Measurements from ENCODE around the gene BACE2.
A peak's percentile ranks its signal among the peaks of the same experiment; 100 is the strongest.

BACE2 gene

DNA sequence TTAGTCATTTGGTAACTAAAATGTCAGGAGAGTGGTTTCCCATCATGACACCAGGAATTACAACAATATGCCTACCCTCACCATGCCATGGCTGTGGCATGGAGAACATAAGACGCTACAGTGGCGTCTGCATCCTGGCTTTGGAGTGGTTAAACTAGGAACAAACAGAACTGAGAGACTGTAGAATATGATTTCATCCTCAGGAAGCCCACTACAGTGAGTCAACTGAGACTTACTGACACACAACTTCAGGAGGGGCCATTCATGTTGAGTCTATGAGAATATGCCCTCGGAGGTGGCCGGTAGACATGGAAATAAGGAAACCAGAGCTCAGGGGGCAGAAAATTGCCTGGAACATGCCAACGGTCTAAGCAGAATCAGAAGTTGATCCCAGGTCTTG lies 5.9 kb upstream of the BACE2 start:
- no peaks in the 10 kb centered on the region for H3K4me1 Mint-ChIP-seq (ENCODE audit: low read depth)
- H3K4me3 Mint-ChIP-seq = no peak overlapping the region
- peaks cover 2% of the 10 kb centered on the region for H3K36me3 Mint-ChIP-seq (ENCODE audit: low read depth)
- no peak overlapping the region for H3K27ac Mint-ChIP-seq
- peaks cover 36% of the 10 kb centered on the region for H3K27me3 Mint-ChIP-seq (ENCODE audit: low read depth)
- H3K9me3 Mint-ChIP-seq = peaks cover 7% of the 10 kb centered on the region

DNA sequence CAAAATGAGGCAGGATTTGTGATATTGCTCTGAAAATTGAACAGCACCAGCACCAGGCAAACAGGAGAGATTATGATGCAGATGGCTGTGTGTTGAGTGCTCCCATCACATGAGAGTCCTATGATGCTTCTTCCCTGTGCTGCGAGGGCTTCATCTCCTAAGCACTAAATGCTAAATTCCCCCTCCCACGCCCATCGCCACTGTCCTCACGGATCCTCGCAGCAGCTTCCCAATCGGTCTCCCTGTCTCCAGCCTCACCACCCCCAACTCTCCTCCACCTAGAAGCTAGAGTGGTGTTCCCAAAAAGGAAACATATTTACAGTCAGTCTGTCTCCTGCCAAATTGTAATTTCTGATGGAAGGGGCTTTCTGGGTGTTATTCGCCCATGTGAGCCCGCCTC lies 4.9 kb upstream of the BACE2 start:
- peaks cover 7% of the 10 kb centered on the region for H3K9me3 Mint-ChIP-seq
- no peak overlapping the region for H3K27ac Mint-ChIP-seq
- peaks cover 2% of the 10 kb centered on the region for H3K36me3 Mint-ChIP-seq (ENCODE audit: low read depth)
- H3K4me3 Mint-ChIP-seq = no peak overlapping the region
- H3K27me3 Mint-ChIP-seq (ENCODE audit: low read depth) = peaks cover 37% of the 10 kb centered on the region
- no peaks in the 10 kb centered on the region for H3K4me1 Mint-ChIP-seq (ENCODE audit: low read depth)

DNA sequence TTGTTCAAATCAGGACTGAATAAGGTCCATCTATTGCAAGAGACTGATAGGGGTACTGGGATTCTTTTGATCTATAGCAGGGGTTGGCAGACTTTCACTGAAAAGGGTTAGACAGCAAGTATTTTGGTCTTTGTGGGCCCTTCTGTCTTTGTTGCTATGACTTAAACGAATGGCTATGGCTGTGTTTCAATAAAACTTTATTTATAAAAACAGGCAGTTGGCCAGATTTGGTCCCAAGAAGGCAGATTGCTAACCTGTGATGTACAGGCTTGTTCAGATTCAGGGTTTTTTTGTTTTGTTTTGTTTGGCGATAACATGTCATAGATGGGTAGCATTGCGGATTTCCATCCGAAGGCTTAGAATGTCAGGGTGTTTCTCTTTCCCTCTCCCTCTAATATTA lies 3.9 kb upstream of the BACE2 start:
- Mint-ChIP-seq H3K4me3 (no peak overlapping the region), H3K9me3 (no peaks in the 10 kb centered on the region), H3K27ac (no peak overlapping the region), H3K4me1 (ENCODE audit: low read depth) (peaks cover under 1% of the 10 kb centered on the region), H3K27me3 (ENCODE audit: low read depth) (peaks cover 39% of the 10 kb centered on the region), H3K36me3 (ENCODE audit: low read depth) (peaks cover 2% of the 10 kb centered on the region)

DNA sequence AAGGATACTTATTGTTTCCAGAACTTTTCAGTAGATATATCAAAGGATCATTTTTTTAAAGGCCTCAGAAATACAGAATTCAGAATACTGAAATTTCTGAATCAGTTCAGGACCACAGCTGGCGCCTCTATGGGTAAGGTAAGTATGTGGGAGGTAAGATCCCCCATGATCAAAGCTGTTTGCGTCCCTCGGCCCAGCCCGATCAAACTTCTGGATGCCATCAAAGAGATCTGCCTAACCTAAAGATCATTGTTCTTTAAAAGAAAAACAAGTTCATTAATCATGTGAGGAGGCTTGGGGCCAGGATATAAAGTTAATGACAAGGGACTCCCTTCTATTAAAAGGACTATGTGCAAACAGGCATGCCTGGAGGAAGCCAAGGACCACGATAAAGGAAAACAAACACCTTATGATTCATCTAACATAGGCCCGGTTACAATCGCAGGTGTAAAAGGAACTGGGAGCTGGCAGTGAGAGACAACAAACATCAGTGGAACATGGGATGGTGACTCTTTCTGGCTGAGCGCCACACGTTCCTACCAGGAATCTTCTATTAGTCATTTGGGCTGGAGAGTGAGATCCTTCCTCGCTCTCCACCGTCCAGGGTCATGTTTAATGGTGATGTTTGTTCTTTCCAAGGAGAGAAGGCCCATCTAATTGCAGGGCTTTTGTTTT lies 2.8 kb upstream of the BACE2 start:
- Mint-ChIP-seq H3K9me3 (no peaks in the 10 kb centered on the region), H3K27me3 (ENCODE audit: low read depth) (peaks cover 50% of the 10 kb centered on the region), H3K27ac (no peak overlapping the region), H3K36me3 (ENCODE audit: low read depth) (peaks cover 2% of the 10 kb centered on the region), H3K4me1 (ENCODE audit: low read depth) (peaks cover 4% of the 10 kb centered on the region), H3K4me3 (no peak overlapping the region)

DNA sequence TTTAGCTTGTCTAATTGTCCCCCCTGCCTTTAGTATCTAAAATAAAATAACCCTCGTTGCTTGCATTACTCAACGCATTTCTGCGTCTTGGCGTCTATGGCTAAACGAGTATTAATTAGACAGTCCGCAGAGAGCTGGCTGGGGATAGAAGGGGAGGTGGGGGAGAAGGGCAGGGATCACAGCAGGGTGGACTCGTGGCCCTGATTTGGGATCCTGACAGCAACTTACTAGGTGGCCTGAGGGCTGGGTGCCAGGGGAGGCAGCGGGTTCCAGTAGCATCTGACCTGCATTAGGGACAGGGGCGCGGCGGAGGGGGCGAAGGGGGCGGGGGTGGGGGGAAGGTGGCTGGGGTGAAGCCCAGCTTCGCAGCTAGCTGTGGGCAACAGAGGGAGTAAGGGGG lies 1.1 kb upstream of the BACE2 start:
- Mint-ChIP-seq H3K36me3 (ENCODE audit: low read depth) (peaks cover 2% of the 10 kb centered on the region), H3K4me3 (peak overlapping the region; percentile 65), H3K27ac (no peak overlapping the region), H3K27me3 (ENCODE audit: low read depth) (peaks cover 64% of the 10 kb centered on the region), H3K4me1 (ENCODE audit: low read depth) (peaks cover 4% of the 10 kb centered on the region), H3K9me3 (no peaks in the 10 kb centered on the region)

DNA sequence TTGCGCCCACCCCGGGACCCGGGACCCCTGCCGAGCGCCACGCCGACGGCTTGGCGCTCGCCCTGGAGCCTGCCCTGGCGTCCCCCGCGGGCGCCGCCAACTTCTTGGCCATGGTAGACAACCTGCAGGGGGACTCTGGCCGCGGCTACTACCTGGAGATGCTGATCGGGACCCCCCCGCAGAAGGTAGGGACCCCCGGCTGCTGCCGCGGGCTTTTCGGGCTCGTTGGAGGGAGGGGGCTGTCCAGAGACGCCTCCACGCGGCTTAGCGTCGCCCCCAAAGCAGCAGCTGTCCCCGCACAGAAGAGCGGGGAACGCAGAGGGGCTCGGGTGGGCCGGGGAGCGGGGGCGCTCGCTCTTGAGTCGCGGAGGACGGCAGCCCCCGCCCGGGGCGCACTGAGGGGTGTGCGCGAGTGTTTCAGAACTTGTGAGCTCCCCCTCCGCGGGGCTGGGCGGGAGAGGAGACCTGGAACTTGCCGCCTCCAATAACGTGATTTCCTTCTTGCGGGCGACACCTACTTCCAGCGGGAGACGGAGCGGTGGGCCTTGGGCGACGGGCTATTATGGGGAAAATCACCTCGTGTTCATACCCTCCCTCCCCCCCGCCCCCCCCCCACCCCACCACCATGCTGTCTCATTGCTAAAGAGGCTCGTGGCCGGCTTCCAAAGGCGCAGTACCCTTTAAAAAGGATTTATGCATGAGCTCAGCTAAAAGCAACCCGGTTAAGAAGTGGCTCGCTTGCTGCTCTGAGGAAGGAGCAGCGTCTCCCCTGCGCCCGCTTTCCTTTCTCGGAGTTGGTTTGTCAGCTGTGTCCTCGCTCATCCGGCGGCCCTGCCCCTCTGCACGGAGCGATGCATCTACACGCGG lies 664 bp downstream of the BACE2 start:
- peaks cover 4% of the 10 kb centered on the region for H3K4me1 Mint-ChIP-seq (ENCODE audit: low read depth)
- peaks cover 2% of the 10 kb centered on the region for H3K36me3 Mint-ChIP-seq (ENCODE audit: low read depth)
- H3K9me3 Mint-ChIP-seq = no peaks in the 10 kb centered on the region
- H3K27ac Mint-ChIP-seq = no peak overlapping the region
- peak overlapping the region; percentile 70 for H3K4me3 Mint-ChIP-seq
- peaks cover 69% of the 10 kb centered on the region for H3K27me3 Mint-ChIP-seq (ENCODE audit: low read depth)

DNA sequence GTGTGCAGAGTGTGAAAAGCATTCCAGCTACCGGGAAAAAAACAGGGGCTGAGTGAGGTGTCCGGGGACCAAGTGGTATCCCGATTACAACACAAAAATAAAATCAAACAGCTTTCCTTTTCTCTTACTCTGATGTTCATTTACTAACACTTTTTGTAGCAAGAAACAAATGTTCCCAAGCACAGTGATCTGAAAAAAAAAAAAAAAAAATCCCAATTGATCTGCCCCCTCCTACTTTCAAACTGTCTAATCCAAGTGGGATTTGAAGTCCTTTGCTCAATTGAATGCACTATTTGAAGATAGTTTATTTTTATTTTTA lies 1.3 kb downstream of the BACE2 start:
- peaks cover 66% of the 10 kb centered on the region for H3K27me3 Mint-ChIP-seq (ENCODE audit: low read depth)
- no peaks in the 10 kb centered on the region for H3K9me3 Mint-ChIP-seq
- H3K4me3 Mint-ChIP-seq = peak overlapping the region; percentile 70
- no peak overlapping the region for H3K27ac Mint-ChIP-seq
- peaks cover 2% of the 10 kb centered on the region for H3K36me3 Mint-ChIP-seq (ENCODE audit: low read depth)
- peaks cover 4% of the 10 kb centered on the region for H3K4me1 Mint-ChIP-seq (ENCODE audit: low read depth)

DNA sequence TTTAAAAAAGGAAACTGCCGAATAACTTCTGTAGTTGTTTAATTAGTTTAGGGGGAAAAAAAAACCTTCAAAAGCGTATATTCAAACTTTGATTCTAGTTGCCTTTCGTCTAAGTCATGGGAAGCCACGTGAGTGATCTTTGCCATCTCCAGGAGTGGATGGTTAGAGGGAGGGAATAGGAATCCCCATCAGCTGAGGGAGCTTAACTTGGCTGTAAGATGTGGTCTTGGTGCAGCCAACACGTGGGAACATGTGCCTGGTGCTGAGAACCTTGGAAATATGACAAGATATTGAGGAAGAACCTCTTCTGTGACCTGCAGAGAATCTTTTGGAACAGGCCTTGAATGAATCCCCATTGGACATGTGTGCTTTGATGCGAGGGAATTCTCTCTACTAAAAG lies 1.7 kb downstream of the BACE2 start:
- Mint-ChIP-seq H3K9me3 (no peaks in the 10 kb centered on the region), H3K36me3 (ENCODE audit: low read depth) (peaks cover 2% of the 10 kb centered on the region), H3K27ac (no peak overlapping the region), H3K4me3 (no peak overlapping the region), H3K27me3 (ENCODE audit: low read depth) (peaks cover 62% of the 10 kb centered on the region), H3K4me1 (ENCODE audit: low read depth) (peaks cover 4% of the 10 kb centered on the region)

DNA sequence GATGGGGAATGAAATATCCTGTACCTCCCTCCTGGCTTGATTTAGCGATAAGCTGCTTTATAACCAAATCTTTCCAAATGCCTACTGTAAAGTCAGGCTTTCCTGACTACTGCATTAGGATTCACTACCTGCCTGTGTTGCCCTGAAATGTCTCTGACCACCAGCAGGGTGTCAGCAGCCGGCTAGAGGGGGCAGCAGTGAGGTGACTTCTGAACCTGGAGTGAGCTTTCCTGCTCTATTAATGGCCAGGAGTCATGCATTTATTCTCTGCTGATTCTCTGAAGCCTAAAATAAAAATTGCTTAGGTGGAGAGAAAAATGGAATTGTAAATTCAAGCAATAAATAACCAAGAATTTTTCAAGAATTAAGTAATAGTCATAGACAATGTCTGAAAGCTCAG lies 2.5 kb downstream of the BACE2 start:
- Mint-ChIP-seq H3K9me3 (no peaks in the 10 kb centered on the region), H3K36me3 (ENCODE audit: low read depth) (peaks cover 2% of the 10 kb centered on the region), H3K27ac (no peak overlapping the region), H3K27me3 (ENCODE audit: low read depth) (peaks cover 54% of the 10 kb centered on the region), H3K4me3 (no peak overlapping the region), H3K4me1 (ENCODE audit: low read depth) (peaks cover 4% of the 10 kb centered on the region)

DNA sequence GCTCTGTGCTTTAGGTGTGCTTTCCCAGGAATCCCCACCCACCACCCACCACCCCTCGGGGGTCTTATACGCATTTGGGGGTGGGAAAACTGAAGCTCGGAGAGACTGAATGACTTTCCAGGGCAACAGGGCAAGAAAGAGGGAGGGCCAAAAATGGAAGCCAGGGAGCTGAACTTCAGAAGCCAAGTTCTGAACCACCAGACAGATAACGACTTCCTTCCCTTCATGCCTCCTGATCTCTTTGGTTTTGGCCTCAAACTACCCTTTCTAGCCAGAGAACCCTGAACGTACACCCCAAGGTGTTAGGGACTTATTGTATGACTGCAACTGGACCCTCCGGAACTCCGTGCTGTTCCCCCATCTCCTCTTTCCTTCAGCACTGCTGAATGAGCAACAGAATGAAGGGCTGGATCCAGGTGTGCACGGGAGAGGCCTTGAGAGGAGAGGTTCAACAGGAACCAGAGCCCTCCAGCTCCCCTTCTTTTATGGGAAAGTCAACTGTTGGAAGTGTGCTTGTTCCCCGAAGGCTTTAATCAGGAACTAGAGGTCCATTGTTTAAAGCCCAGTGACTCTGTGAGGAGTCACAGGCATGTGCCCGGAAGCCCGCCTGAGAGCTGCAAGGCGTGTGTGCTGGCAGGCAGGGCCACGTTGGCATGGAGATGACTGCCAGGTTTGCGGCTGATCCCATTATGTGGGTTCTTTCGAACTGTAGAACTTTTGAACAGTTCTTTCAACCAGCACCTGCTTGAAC lies 3.1 kb downstream of the BACE2 start:
- Mint-ChIP-seq H3K36me3 (ENCODE audit: low read depth) (peaks cover 2% of the 10 kb centered on the region), H3K27me3 (ENCODE audit: low read depth) (peaks cover 48% of the 10 kb centered on the region), H3K4me3 (no peak overlapping the region), H3K9me3 (no peaks in the 10 kb centered on the region), H3K4me1 (ENCODE audit: low read depth) (peaks cover 4% of the 10 kb centered on the region), H3K27ac (no peak overlapping the region)

DNA sequence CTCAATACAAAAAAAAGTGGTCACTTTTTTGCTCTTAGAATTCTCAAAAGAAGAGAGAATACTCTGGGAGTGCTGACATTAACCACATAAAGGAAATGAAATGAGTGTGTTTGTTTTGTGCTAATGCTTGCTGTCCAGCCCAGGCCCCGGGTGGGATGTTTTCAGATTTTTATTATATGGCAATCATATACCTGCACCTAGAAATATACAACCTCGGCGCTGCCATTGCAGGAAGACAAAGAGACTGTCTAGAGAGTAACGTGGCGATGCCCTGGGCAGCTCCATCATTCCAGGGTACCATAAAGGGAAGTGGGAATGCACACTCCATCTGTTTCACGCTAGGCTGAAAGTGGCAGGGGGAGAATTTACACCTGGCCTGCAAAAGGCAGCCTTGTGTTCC lies 7.1 kb downstream of the BACE2 start:
- Mint-ChIP-seq H3K36me3 (ENCODE audit: low read depth) (no peaks in the 10 kb centered on the region), H3K4me3 (no peak overlapping the region), H3K27me3 (ENCODE audit: low read depth) (peaks cover 24% of the 10 kb centered on the region), H3K9me3 (no peaks in the 10 kb centered on the region), H3K27ac (no peak overlapping the region), H3K4me1 (ENCODE audit: low read depth) (no peaks in the 10 kb centered on the region)

DNA sequence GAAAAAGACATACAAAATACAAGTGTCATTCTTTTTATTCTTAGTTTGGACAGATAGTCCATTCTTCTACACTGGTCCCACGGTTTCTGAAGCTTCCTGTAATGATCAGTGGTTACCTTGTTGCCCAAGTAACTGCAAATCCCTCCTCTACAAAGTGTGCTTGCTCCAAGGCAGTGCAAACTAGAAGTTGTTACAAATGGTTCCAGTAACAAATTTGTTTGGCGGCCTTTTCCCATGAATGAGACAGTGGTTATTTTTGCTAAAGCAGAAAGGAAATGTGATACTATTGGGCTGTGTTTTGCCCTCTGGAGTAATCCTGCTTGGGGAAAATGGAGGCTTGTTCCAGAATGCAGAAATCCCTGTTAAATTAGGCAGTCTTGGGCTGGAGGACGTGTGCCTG lies 8.9 kb downstream of the BACE2 start:
- H3K4me3 Mint-ChIP-seq = no peak overlapping the region
- no peaks in the 10 kb centered on the region for H3K4me1 Mint-ChIP-seq (ENCODE audit: low read depth)
- H3K27me3 Mint-ChIP-seq (ENCODE audit: low read depth) = peaks cover 14% of the 10 kb centered on the region
- no peaks in the 10 kb centered on the region for H3K9me3 Mint-ChIP-seq
- no peak overlapping the region for H3K27ac Mint-ChIP-seq
- H3K36me3 Mint-ChIP-seq (ENCODE audit: low read depth) = no peaks in the 10 kb centered on the region

DNA sequence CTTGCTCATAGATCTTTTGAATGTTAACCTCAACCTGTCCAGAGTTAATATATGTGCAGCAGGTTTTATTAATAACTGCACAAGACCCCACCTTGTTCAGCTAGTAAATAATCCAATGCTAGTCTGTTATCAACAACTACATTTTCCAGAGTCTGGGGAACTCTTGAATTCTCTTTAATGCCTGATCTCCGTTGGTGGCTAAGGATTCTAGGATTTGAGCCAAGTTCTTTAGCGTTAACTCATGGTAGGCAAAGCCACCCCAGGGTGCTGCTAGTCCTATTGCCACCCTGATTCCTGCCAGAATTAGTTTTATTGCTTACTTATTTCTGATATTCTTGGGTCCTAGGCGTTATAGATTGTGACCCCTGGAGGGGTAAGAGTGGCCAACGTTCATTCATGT lies 12.8 kb downstream of the BACE2 start:
- Mint-ChIP-seq H3K36me3 (ENCODE audit: low read depth) (no peaks in the 10 kb centered on the region), H3K27ac (no peak overlapping the region), H3K27me3 (ENCODE audit: low read depth) (peaks cover 4% of the 10 kb centered on the region), H3K4me1 (ENCODE audit: low read depth) (peaks cover under 1% of the 10 kb centered on the region), H3K9me3 (no peaks in the 10 kb centered on the region), H3K4me3 (no peak overlapping the region)

DNA sequence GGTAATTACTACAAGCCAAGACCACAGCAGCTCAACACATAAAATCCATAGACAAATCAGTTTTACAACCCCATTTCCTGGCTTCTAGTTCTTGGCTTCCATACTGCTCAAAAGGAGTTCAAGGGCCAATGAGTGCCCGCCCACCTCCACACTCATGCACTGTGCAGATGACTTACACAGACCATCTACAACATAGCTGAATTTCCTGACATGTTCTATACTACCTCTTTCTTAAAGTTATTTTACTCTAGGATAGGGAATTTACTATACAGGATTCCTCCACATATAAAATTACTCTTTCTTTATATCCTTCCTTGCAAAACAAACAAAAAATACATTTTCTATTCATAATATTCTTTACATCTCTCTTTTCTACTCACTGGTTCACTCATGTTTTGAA lies 14.6 kb downstream of the BACE2 start:
- Mint-ChIP-seq H3K27ac (no peak overlapping the region), H3K36me3 (ENCODE audit: low read depth) (no peaks in the 10 kb centered on the region), H3K9me3 (no peaks in the 10 kb centered on the region), H3K27me3 (ENCODE audit: low read depth) (peaks cover 4% of the 10 kb centered on the region), H3K4me3 (no peak overlapping the region), H3K4me1 (ENCODE audit: low read depth) (peaks cover 2% of the 10 kb centered on the region)

DNA sequence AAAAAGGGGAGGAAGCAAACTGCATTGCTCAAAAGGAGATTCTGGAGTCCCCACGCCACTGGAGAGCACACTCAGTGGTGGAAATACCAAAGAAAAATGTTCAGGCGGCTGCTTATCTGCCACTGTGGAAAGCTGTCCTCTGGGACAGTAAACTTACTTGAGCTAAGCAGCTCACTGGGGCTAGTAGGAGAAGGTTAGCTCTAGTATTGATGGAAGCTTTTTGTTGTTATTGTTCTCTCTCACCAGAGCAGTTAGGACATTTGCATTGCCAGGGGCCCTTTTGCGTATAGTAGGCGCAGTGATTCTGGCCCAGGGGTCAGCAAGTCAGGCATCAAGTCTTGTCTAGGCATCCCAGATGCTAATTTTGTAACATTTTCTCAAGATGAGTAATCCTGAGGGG lies 15.6 kb downstream of the BACE2 start:
- Mint-ChIP-seq H3K9me3 (no peaks in the 10 kb centered on the region), H3K36me3 (ENCODE audit: low read depth) (no peaks in the 10 kb centered on the region), H3K4me1 (ENCODE audit: low read depth) (peaks cover 2% of the 10 kb centered on the region), H3K27ac (no peak overlapping the region), H3K27me3 (ENCODE audit: low read depth) (peaks cover 4% of the 10 kb centered on the region), H3K4me3 (no peak overlapping the region)

Measured in T-helper 1 cell treated with Interleukin-12 subunit alpha and Interleukin-12 subunit beta and Interleukin-4 antibody, amounts not matched to agents 30 μg/mL and 1 μg/mL, for 36 hours (primary cell).